Activated T-cell treated with anti-CD3 and anti-CD28 coated beads, Interleukin-2, amount 50 U/mL, for 1 hour (primary cell): ENCODE measurements around the gene PDE7B.

Source experiments
- DNase-seq: peaks from one replicate; pipeline ENCODE4 v3.0.0-alpha.2; 2020

Gene PDE7B

GRCh38 chr6:136158971-136159370, 307.5 kb downstream of the PDE7B start:
- no peak for DNase-seq

- DNase-seq = no peak
These were observed 308.7 kb downstream of the PDE7B start for GRCh38 chr6:136160250-136160649.

DNA sequence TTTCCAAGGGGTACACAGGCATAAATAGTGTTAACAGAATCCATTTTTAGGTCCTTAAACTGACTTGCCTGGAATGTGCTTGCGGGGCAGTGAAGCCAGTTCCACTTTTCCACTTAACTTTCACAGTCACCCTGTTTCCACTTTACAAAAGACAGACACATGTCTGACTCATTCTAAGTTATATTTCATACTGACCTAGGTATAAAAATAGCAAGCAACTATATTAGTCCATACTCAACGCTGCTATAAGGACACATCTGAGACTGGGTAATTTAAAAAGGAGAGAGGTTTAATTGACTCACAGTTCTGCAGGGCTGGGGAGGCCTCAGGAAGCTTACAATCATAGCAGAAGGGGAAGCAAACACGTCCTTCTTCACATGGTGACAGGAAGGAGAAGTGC, 310.4 kb downstream of the PDE7B start:
- no peak for DNase-seq

GRCh38 chr6:136163260-136163659, 311.8 kb downstream of the PDE7B start:
- no peak for DNase-seq

- no peak for DNase-seq
These were observed 315.3 kb downstream of the PDE7B start for GRCh38 chr6:136166815-136167214.

GRCh38 chr6:136169394-136170148, 318.1 kb downstream of the PDE7B start:
- no peak for DNase-seq

- no peak for DNase-seq
These were observed 319.7 kb downstream of the PDE7B start for GRCh38 chr6:136171231-136171630.

DNA sequence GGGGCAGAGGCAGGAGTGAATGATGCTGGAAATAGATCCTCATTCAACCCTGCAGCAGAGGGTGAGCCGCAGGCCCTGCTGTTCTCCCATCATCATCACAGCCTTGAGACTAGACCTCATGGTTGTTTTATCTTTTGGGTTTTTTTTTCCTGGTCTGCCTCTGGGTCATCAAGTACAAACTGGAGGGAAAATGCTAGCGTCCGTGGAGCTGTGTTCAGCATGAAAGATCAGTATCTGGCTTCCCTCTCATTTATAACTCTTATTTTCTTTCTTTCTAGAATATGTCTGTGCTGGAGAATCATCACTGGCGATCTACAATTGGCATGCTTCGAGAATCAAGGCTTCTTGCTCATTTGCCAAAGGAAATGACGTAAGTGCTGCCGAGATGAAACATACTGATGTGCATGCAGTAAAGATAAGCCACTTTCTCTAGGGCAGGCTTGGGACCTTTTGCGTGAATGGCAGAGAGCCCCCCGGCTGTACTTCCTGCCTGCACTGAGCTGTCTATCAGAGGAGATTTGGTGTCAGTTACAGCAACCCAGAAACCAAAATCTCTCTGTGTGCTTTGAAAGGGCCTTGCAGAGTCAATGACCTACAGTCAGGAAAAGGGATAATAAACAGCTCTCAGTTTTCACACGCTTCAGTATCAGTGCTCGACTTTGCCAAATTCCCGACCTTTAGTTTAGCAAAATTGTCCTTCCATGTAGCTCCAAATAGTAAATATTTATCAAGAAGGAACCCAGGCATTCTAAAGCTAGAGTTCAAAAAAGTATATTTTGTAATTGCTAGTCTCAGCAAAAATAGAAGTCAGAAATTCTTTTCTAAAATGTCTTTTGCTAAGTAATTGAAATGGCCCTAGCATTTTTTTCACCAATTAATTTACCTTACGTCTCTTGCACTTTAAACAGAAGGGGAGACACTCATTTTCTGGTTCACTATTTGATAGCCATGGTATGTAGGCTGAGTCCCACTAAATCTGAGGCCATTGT, 322.3 kb downstream of the PDE7B start:
- no peak for DNase-seq

GRCh38 chr6:136174510-136174909, 323.0 kb downstream of the PDE7B start:
- no peak for DNase-seq

DNA sequence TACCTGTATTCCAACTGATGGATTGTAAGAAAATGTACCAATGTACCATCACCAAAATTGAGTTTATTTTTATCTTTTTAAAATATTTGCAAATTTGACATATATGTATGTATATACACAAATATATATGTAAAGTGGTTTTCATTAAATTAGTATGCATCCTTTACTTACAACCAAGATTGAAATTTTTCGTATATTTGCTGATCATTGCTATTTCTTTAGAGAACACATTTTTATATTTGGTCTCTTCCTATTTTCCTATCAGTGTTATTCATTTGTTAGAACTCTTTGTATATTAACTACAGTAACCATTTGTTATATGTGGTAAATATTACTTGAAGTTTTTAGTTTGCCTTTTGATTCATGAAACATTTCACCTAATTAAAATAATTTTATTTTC, 324.4 kb downstream of the PDE7B start:
- no peak for DNase-seq

DNA sequence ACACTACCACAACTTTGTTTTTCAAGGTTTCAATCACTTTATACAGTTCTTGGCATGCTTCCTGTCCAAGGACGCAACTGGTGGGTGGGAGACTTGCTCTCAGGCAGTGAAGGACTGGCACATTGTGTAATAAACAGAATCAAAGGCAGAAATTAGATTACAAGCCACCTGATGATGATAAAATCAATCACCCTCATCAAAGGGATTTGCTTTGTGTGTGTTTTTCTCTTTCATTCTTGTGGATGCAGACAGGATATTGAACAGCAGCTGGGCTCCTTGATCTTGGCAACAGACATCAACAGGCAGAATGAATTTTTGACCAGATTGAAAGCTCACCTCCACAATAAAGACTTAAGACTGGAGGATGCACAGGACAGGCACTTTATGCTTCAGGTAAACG, 327.2 kb downstream of the PDE7B start:
- no peak for DNase-seq

- DNase-seq = no peak
These were observed 329.4 kb downstream of the PDE7B start for GRCh38 chr6:136180704-136181511.

- DNase-seq = no peak
These were observed 330.0 kb downstream of the PDE7B start for GRCh38 chr6:136181512-136181833.

- DNase-seq = no peak
These were observed 330.4 kb downstream of the PDE7B start for GRCh38 chr6:136181861-136182260.

DNA sequence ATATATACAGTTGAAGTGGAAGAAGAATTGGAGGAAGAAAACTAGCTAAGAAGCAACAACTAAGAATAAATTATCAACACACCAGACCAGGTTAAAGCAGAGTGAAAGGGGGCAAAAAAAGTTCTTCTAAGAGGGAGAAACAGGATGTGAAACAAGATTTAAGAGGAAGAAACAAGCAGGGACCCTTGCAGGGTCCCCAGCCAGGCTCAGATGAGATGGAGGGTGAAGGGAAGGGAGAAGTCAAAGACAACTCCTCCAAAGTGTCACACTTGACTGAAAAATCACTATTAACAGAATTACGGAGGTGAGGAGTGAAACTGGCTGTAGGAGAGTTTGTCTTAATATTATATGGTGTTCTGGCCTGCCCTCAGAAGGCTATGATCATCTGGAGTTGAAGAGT, 333.2 kb downstream of the PDE7B start:
- DNase-seq = no peak

GRCh38 chr6:136186363-136186762, 334.9 kb downstream of the PDE7B start:
- DNase-seq = no peak

DNA sequence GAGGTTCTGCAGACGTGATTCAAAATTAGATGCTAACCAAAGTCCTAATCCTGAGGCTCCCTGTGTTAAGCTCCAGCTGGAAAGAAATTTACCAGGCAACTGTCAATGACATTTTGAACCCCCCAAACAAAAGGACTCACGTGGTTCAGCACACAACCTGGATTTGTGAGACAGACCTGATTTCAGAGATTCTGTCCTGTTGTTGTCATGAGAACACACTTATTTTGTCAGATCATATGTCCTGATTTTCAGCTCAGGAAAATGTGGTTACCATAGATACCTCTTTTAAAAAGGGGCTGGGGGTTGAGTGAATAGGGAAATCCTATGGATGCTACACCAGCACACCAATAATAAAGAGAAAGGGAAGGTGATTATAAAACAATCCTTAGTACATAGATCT, 337.0 kb downstream of the PDE7B start:
- DNase-seq = no peak

- DNase-seq = no peak
These were observed 337.6 kb downstream of the PDE7B start for GRCh38 chr6:136189104-136189503.

GRCh38 chr6:136191606-136192312, 340.3 kb downstream of the PDE7B start:
- no peak for DNase-seq

- DNase-seq = no peak
These were observed 341.4 kb downstream of the PDE7B start for GRCh38 chr6:136192902-136193301.

GRCh38 chr6:136201732-136202131, 350.2 kb downstream of the PDE7B start:
- DNase-seq = no peak

- DNase-seq = no peak
These were observed 357.3 kb downstream of the PDE7B start for GRCh38 chr6:136208783-136209182.

- DNase-seq = no peak
These were observed 358.0 kb downstream of the PDE7B start for GRCh38 chr6:136209496-136209895.
